ENCODE results near the gene SEMA5A. TPM values are rescaled to one million over a fixed set of nuclear protein-coding genes. Genes with fewer than 3 reads are reported as not detected.

Gene SEMA5A
- total RNA-seq, 1 donor from 2014 or later, result 38.9 TPM

DNA sequence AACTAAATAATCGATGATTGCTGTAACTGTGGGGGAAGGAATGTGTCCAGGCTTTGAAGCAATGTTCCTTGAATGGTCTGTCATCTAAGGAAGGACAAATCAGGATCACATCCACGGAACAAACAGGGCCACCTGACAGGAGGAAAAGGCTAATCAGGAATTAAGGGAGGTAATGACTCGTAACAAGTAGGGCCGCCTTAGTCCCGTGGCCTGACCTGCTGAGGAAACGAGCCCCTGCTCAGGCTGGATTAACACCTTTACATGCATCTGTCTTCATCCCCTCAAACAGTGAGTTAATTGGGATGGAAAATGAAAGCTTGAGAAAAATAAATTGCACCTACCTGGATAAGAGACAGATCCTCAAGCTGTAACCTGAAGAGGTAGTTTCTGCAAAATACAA, 227.8 kb downstream of the SEMA5A start:
- H3K36me3 ChIP-seq, result no peaks in the 10 kb centered on the region
- intact Hi-C loops (cut with DNase I), result no loop called here
- ATAC-seq (no peak), DNase-seq (no peak)
- H3K9me3 ChIP-seq, result no peaks in the 10 kb centered on the region
- no peak overlapping the region for H3K4me3 ChIP-seq
- TF ChIP-seq, protein P1, sequence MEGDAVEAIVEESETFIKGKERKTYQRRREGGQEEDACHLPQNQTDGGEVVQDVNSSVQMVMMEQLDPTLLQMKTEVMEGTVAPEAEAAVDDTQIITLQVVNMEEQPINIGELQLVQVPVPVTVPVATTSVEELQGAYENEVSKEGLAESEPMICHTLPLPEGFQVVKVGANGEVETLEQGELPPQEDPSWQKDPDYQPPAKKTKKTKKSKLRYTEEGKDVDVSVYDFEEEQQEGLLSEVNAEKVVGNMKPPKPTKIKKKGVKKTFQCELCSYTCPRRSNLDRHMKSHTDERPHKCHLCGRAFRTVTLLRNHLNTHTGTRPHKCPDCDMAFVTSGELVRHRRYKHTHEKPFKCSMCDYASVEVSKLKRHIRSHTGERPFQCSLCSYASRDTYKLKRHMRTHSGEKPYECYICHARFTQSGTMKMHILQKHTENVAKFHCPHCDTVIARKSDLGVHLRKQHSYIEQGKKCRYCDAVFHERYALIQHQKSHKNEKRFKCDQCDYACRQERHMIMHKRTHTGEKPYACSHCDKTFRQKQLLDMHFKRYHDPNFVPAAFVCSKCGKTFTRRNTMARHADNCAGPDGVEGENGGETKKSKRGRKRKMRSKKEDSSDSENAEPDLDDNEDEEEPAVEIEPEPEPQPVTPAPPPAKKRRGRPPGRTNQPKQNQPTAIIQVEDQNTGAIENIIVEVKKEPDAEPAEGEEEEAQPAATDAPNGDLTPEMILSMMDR (IDR thresholded peaks at IDR 0.05), result no peak
- no peaks in the 10 kb centered on the region for H3K4me1 ChIP-seq
- no peak overlapping the region for H3K27ac ChIP-seq
- no peaks in the 10 kb centered on the region for H3K27me3 ChIP-seq

DNA sequence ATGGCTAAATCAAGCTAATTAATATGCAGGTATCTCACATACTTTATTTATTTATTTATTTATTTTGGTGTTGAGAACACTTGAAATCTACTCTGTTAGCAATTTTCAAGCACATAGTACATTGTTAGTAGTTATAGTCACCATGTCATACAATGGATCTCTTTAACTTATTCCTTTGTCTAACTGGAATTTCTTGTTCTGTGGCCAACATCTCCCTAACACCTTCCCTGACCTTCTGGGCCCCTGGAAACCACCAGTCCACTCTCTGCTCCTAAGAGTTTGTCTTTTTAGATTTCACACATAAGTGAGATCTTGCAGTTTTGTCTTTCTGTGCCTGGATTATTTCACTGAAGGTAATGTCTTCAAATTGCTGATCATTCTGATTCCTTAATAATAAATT, 229.1 kb downstream of the SEMA5A start:
- no peak overlapping the region for H3K4me3 ChIP-seq
- intact Hi-C loops (cut with DNase I), result no loop called here
- H3K27me3 ChIP-seq, result no peaks in the 10 kb centered on the region
- no peaks in the 10 kb centered on the region for H3K4me1 ChIP-seq
- no peaks in the 10 kb centered on the region for H3K9me3 ChIP-seq
- no peak overlapping the region for H3K27ac ChIP-seq
- no peak for DNase-seq
- TF ChIP-seq, protein P1 (IDR thresholded peaks at IDR 0.05), result no peak
- peak; percentile 44 for ATAC-seq
- no peaks in the 10 kb centered on the region for H3K36me3 ChIP-seq

DNA sequence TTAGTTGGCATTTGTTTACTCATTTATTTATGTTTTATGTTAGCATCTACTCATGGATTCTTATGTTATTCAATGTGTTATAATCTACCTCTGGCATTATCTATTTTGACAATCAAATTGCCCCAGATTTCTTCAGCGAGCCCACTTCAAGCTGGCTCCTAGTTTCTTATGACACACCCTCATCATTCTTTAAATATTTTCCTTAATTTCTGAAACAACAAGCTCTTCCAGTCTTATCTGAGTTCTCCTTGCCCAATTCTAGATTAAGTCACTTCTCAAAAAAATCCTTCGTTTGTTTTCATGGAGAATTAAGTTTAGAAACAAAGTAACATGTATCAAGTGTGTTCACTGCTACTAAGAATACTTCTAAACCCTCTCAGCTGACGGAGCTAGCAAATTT, 229.8 kb downstream of the SEMA5A start:
- H3K27ac ChIP-seq, result no peak overlapping the region
- no peak overlapping the region for H3K4me3 ChIP-seq
- H3K9me3 ChIP-seq, result no peaks in the 10 kb centered on the region
- intact Hi-C loops (cut with DNase I), result no loop called here
- no peaks in the 10 kb centered on the region for H3K36me3 ChIP-seq
- H3K4me1 ChIP-seq, result no peaks in the 10 kb centered on the region
- H3K27me3 ChIP-seq, result no peaks in the 10 kb centered on the region
- ATAC-seq (no peak), DNase-seq (no peak)
- TF ChIP-seq, protein P1 (IDR thresholded peaks at IDR 0.05), result no peak

DNA sequence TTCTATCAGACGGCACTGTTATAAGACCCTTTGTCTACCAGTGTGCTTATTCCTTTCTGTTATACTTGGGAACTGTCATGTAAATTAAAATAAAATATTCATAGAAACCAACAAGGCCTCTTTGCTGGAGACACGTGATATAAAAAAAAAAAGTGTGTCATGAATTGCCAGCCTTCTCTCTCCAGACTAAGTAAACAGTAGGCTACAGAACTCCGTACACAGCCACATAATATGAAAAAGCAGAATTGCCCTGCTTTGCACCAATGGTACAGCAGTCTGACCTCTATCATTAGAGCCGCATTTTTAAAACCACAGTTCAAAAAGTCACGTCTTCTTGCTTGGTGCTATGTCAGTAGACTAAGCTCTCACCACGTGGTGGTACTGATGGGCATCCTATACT, 231.3 kb downstream of the SEMA5A start:
- Histone ChIP-seq H3K4me1 (no peaks in the 10 kb centered on the region), H3K9me3 (no peaks in the 10 kb centered on the region), H3K36me3 (no peaks in the 10 kb centered on the region), H3K27me3 (no peaks in the 10 kb centered on the region), H3K27ac (no peak overlapping the region), H3K4me3 (no peak overlapping the region)
- no peak for ATAC-seq
- intact Hi-C loops (cut with DNase I), result no loop called here
- DNase-seq, result no peak
- TF ChIP-seq, protein P1 (IDR thresholded peaks at IDR 0.05), result no peak

DNA sequence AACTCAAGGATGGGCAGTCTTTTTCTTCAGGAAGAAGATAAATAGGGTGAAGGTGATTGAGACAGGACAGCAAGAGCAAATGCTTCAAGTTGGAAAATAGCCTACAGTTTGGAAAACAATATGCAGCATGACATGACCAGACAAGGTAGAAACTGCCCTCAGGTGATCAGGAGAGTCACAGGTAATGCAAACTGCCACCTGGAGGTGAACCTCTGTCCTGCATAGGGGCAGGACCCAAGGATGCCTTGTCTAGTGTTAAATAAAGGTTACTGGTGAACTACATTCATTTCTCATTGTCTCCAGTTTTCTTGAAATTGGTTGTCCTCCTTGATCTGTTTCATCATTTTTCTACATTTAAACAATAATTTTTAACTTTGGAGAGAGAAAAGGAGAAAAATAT, 232.1 kb downstream of the SEMA5A start:
- H3K36me3 ChIP-seq, result no peaks in the 10 kb centered on the region
- H3K9me3 ChIP-seq, result no peaks in the 10 kb centered on the region
- intact Hi-C loops (cut with DNase I), result no loop called here
- H3K4me3 ChIP-seq, result no peak overlapping the region
- no peaks in the 10 kb centered on the region for H3K27me3 ChIP-seq
- no peak overlapping the region for H3K27ac ChIP-seq
- H3K4me1 ChIP-seq, result no peaks in the 10 kb centered on the region
- DNase-seq, result no peak
- TF ChIP-seq, protein P1 (IDR thresholded peaks at IDR 0.05), result no peak
- ATAC-seq, result no peak

DNA sequence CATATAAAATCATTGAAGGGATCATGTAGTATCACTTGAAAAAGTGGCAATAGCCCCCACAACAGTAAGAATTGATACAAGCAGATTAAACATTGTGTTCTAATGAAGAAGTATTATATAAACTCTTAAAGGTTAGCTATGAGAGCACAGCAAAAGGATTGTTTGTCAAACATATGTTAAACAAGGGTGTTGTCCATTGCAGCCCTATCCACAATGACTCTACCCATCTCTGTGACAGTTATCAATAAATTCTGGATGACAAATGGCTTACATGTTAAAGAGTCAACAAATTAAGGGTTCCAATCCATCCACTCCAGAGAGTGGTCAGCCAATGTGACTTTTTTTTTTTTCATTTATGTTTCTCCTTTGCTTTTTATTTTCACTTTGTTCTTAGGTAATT, 238.7 kb downstream of the SEMA5A start:
- no peak for ATAC-seq
- intact Hi-C loops (cut with DNase I), result no loop called here
- TF ChIP-seq, protein P1 (IDR thresholded peaks at IDR 0.05), result no peak

More for the DNA sequence above, 238.7 kb downstream of the SEMA5A start:
- Histone ChIP-seq H3K9me3 (no peaks in the 10 kb centered on the region), H3K27me3 (no peaks in the 10 kb centered on the region), H3K4me3 (no peak overlapping the region), H3K4me1 (no peaks in the 10 kb centered on the region), H3K36me3 (no peaks in the 10 kb centered on the region), H3K27ac (no peak overlapping the region)
- no peak for DNase-seq
